Stimulated activated CD8-positive, alpha-beta memory T cell treated with anti-CD3 and anti-CD28 coated beads, Interleukin-2, amount 100 ng/mL, for 1 hour (primary cell): Measurements from ENCODE around the gene BRI3.
A peak's percentile ranks its signal among the peaks of the same experiment; 100 is the strongest.

Source experiments
- DNase-seq, 2 donors: peaks; one replicate each; pipeline ENCODE4 v3.0.0-alpha.2; 2020; ENCODE audit warnings: low read depth in 2 of 2

BRI3 gene

GRCh38 chr7:98280791-98281756, at the start of gene BRI3:
Gene BRI3, plus strand, starts transcription at chr7:98281686. Its CDS starts 110 bp downstream, at chr7:98281796.
- peak; percentile 89 to 91 for DNase-seq

- DNase-seq, result no peak
These were observed 49.3 kb upstream of the BRI3 start for GRCh38 chr7:98232263-98232585.

- DNase-seq, result no peak
These were observed 48.7 kb upstream of the BRI3 start for GRCh38 chr7:98232799-98233198.

GRCh38 chr7:98233219-98234070, 48.0 kb upstream of the BRI3 start:
- no peak for DNase-seq

GRCh38 chr7:98234429-98235147, 46.9 kb upstream of the BRI3 start:
- no peak for DNase-seq

- DNase-seq, result no peak
These were observed 45.6 kb upstream of the BRI3 start for GRCh38 chr7:98235901-98236300.

- DNase-seq, result no peak
These were observed 44.9 kb upstream of the BRI3 start for GRCh38 chr7:98236355-98237185.

GRCh38 chr7:98238076-98238475, 43.4 kb upstream of the BRI3 start:
- DNase-seq, result no peak

GRCh38 chr7:98238976-98239375, 42.5 kb upstream of the BRI3 start:
- DNase-seq, result no peak

GRCh38 chr7:98240961-98241673, 40.4 kb upstream of the BRI3 start:
- no peak for DNase-seq

- DNase-seq, result no peak
These were observed 39.7 kb upstream of the BRI3 start for GRCh38 chr7:98241674-98242241.

- DNase-seq, result no peak
These were observed 39.1 kb upstream of the BRI3 start for GRCh38 chr7:98242342-98242741.

GRCh38 chr7:98242934-98243333, 38.6 kb upstream of the BRI3 start:
- DNase-seq, result no peak

- no peak for DNase-seq
These were observed 36.6 kb upstream of the BRI3 start for GRCh38 chr7:98244871-98245270.

GRCh38 chr7:98248156-98248555, 33.3 kb upstream of the BRI3 start:
- DNase-seq, result no peak

GRCh38 chr7:98249106-98249505, 32.4 kb upstream of the BRI3 start:
- no peak for DNase-seq

- peak in 1 of 2 donors; percentile 6 for DNase-seq
These were observed 30.7 kb upstream of the BRI3 start for GRCh38 chr7:98250789-98251188.

- DNase-seq, result no peak
These were observed 30.3 kb upstream of the BRI3 start for GRCh38 chr7:98251231-98251600.

- DNase-seq, result peak; percentile 74 to 75
These were observed 29.7 kb upstream of the BRI3 start, which contains the start of gene TECPR1 for GRCh38 chr7:98251601-98252424. Gene TECPR1, minus strand, starts transcription at chr7:98252232. Its CDS starts 6,086 bp downstream, at chr7:98246146.
